ENCODE measurements around the gene EDN3.

EDN3 gene

DNA sequence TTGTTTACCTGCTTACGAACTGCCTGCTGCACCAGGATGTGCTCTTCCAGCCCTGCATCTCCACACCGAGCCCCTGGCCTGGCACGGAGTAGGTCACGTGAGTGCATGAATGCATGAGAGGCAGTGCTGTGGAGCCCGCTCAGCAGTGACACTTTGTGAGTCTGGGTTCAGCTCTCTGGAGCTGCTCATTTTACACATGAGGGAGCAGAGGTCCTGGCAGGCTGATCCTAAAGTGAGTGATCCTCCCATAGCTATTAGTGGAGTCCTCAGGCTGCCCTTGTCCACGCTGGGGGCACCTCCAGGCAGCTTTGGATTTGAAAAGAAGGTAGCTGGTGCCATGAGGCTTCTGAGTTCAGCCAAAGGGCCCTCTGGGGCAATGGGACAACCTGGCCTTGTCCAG, 64.2 kb downstream of the EDN3 start:
- H3K27ac Mint-ChIP-seq (ENCODE audit: low read depth), result no peak overlapping the region
- H3K9me3 Mint-ChIP-seq, result no peaks in the 10 kb centered on the region
- no peaks in the 10 kb centered on the region for H3K36me3 Mint-ChIP-seq (ENCODE audit: insufficient read depth)
- ATAC-seq (replicated peaks; ENCODE audit: extremely low read depth, poor library complexity, severe bottlenecking) (no peak), DNase-seq (ENCODE audit: low spot score in 2 of 2) (no peak)
- H3K27me3 Mint-ChIP-seq, result peaks cover 47% of the 10 kb centered on the region
- no peak overlapping the region for H3K4me3 Mint-ChIP-seq
- no peaks in the 10 kb centered on the region for H3K4me1 Mint-ChIP-seq

- DNase-seq (ENCODE audit: low spot score in 2 of 2) (no peak), ATAC-seq (replicated peaks; ENCODE audit: extremely low read depth, poor library complexity, severe bottlenecking) (no peak)
- Mint-ChIP-seq H3K4me1 (no peaks in the 10 kb centered on the region), H3K27ac (ENCODE audit: low read depth) (no peak overlapping the region), H3K27me3 (peaks cover 46% of the 10 kb centered on the region), H3K9me3 (no peaks in the 10 kb centered on the region), H3K36me3 (ENCODE audit: insufficient read depth) (no peaks in the 10 kb centered on the region), H3K4me3 (no peak overlapping the region)
Observed at GRCh38 chr20:59365611-59366285, 65.3 kb downstream of the EDN3 start.

- ATAC-seq (replicated peaks; ENCODE audit: extremely low read depth, poor library complexity, severe bottlenecking), result no peak
- Mint-ChIP-seq H3K9me3 (no peaks in the 10 kb centered on the region), H3K36me3 (ENCODE audit: insufficient read depth) (no peaks in the 10 kb centered on the region), H3K4me3 (no peak overlapping the region), H3K27ac (ENCODE audit: low read depth) (no peak overlapping the region), H3K4me1 (no peaks in the 10 kb centered on the region), H3K27me3 (peaks cover 45% of the 10 kb centered on the region)
- DNase-seq (ENCODE audit: low spot score in 2 of 2), result no peak
Observed at GRCh38 chr20:59371431-59371830, 71.0 kb downstream of the EDN3 start.

DNA sequence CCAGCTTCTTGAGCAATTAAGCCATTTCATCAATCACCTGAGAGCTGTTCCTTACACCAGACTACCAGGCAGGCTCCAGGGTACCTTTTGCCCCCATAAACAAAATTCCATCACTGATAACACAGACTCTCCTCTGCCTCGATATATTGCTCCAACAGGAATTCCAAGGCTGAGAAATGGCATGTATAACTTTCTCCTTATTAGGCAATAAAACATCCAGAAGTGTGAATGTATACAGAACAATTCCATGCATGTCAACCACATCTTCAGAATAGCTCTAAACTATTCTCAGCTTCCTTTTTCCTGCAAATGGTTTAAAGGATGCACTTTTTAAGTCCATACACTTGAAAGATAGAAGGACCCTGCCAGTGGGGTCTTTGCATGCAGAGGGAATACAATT, 73.8 kb downstream of the EDN3 start:
- Mint-ChIP-seq H3K4me3 (no peak overlapping the region), H3K9me3 (no peaks in the 10 kb centered on the region), H3K27ac (ENCODE audit: low read depth) (no peak overlapping the region), H3K4me1 (no peaks in the 10 kb centered on the region), H3K36me3 (ENCODE audit: insufficient read depth) (peaks cover 2% of the 10 kb centered on the region), H3K27me3 (peaks cover 68% of the 10 kb centered on the region)
- DNase-seq (ENCODE audit: low spot score in 2 of 2) (no peak), ATAC-seq (replicated peaks; ENCODE audit: extremely low read depth, poor library complexity, severe bottlenecking) (no peak)

- Mint-ChIP-seq H3K9me3 (no peaks in the 10 kb centered on the region), H3K4me3 (no peak overlapping the region), H3K27ac (ENCODE audit: low read depth) (no peak overlapping the region), H3K4me1 (no peaks in the 10 kb centered on the region), H3K27me3 (peaks cover 73% of the 10 kb centered on the region), H3K36me3 (ENCODE audit: insufficient read depth) (peaks cover 2% of the 10 kb centered on the region)
- DNase-seq (ENCODE audit: low spot score in 2 of 2), result no peak
- no peak for ATAC-seq (replicated peaks; ENCODE audit: extremely low read depth, poor library complexity, severe bottlenecking)
Observed at GRCh38 chr20:59375541-59375940, 75.1 kb downstream of the EDN3 start.
